ENCODE measurements around the gene DOCK8. TPM values are rescaled to one million over a fixed set of nuclear protein-coding genes. Genes with fewer than 3 reads are reported as not detected.

DOCK8 gene
- total RNA-seq, 2 experiments from 2014 or later, result 370 to 374 TPM

Other genes with a start within 250 kb of the DOCK8 start
- gene WASHC1, start 185.4 kb upstream of the DOCK8 start, total RNA-seq, result 10 to 100 TPM; 22.7 to 26.2 TPM
- gene FOXD4, start 96.4 kb upstream of the DOCK8 start, total RNA-seq, result under 1 TPM; 0.13 to 0.20 TPM
- gene ZNG1A, start 35.8 kb upstream of the DOCK8 start, total RNA-seq, result 10 to 100 TPM; 25.0 to 25.4 TPM

Data from activated CD4-positive, alpha-beta memory T cell treated with anti-CD3 and anti-CD28 coated beads, Interleukin-2, amount 10 ng/mL, durations not matched to agents 7 days and 5 days (primary cell).